ENCODE data around the gene ANXA6. TPM values are rescaled to one million over a fixed set of nuclear protein-coding genes. Genes with fewer than 3 reads are reported as not detected.

ANXA6 gene
- total RNA-seq, 1 donor from 2014 or later, result 143 TPM

DNA sequence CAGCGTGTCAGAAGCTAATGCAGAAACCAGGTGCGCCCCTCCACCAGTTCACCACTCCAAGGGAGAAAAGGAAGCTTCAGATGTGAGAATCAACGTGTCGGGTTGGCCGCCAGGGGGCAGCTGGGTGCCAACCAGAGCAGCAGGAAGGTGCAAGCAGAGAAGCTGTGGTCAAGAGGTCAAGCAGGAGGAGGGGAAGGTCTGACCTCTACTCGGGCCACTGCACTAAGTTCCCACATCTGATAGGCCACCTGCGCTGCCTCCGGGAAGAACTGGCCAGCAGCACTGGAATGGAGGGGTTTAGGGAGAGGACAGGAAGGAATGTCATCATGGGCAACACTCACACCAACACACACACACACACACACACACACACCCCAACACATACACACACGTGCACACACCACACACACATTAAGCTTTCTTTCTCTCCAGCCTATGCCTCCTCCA is 31.4 kb downstream of the ANXA6 start:
- Histone ChIP-seq H3K4me3 (no peak overlapping the region), H3K27me3 (no peaks in the 10 kb centered on the region), H3K9me3 (no peaks in the 10 kb centered on the region), H3K36me3 (peaks cover 88% of the 10 kb centered on the region), H3K4me1 (peaks cover 9% of the 10 kb centered on the region), H3K27ac (no peak overlapping the region)
- ATAC-seq, result peak; percentile 87
- DNase-seq, result peak; percentile 89
- TF ChIP-seq, protein P1, sequence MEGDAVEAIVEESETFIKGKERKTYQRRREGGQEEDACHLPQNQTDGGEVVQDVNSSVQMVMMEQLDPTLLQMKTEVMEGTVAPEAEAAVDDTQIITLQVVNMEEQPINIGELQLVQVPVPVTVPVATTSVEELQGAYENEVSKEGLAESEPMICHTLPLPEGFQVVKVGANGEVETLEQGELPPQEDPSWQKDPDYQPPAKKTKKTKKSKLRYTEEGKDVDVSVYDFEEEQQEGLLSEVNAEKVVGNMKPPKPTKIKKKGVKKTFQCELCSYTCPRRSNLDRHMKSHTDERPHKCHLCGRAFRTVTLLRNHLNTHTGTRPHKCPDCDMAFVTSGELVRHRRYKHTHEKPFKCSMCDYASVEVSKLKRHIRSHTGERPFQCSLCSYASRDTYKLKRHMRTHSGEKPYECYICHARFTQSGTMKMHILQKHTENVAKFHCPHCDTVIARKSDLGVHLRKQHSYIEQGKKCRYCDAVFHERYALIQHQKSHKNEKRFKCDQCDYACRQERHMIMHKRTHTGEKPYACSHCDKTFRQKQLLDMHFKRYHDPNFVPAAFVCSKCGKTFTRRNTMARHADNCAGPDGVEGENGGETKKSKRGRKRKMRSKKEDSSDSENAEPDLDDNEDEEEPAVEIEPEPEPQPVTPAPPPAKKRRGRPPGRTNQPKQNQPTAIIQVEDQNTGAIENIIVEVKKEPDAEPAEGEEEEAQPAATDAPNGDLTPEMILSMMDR (IDR thresholded peaks at IDR 0.05), result peak; percentile 81
- intact Hi-C loops (cut with DNase I), result loop anchor here (5.0 to 10.0 kb wide), 2 partner anchors 36 to 109 kb away; no protein-coding TSS in a partner anchor

DNA sequence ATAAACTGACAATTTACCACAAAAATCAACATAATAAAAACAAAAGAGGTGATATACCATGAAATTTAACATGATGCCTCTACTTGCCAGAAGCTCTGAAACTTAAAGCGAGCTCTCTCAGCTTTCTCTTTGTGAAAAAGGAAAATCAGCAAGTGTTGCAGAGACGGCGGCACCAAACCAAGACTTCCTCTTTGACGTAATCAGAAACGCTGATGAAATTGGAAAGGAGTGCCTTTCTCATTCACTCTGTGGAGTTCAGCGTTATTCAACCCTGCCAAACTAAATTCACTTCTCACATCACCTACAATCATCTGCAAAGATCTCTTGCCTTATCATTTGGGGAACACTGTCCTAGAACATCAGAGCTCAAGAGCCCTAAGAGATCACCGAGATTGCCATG is 32.2 kb downstream of the ANXA6 start:
- no peak for DNase-seq
- intact Hi-C loops (cut with DNase I), result loop anchor here (5.0 to 10.0 kb wide), 2 partner anchors 37 to 109 kb away; no protein-coding TSS in a partner anchor

DNA sequence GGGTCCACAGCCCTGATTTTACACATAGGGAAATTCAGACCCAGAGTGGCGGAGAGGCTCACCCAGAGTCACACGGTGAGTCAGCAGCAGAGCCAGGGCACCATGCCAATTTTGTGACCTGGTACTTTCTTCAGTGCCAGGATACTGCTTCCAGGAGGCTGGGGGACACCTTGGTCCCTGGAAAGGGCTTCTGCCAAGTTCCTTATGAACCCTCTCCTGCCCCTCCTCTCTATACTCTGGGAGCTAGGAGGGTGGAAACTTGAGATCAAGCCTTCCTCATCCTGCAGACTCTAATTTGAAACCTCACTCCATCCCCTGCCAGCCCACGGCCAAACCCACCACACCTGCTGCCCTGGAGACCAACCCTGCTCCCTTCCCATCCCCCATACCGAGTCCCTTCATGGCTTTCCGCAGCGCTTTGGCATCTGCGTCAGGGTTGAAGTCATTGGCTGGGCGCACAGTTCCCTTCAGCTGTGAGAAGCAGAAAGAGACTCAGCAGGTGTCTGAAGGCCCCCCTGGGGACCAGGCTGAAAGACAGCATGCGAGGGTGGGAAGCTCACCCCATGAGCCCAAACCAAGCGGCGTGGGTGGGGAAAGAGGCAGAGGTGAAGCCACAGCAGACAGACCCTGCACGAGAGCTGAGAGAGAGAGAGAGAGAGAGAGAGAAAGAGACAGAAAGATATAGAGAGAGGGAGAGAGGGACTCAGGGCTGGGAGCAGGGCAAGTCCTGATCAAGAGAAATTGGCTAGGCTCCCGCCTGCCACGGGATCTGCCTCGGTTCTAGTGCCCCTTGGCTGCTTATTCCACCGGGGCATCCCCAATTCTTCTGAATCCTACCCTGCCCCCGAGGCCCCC is 33.5 kb downstream of the ANXA6 start:
- TF ChIP-seq, protein P1 (IDR thresholded peaks at IDR 0.05), result no peak
- Histone ChIP-seq H3K27me3 (no peaks in the 10 kb centered on the region), H3K4me3 (no peak overlapping the region), H3K36me3 (peaks cover 89% of the 10 kb centered on the region), H3K4me1 (peaks cover 9% of the 10 kb centered on the region), H3K9me3 (no peaks in the 10 kb centered on the region), H3K27ac (peak overlapping the region; percentile 11)
- no peak for ATAC-seq
- intact Hi-C loops (cut with DNase I), result loop anchor here (10.0 kb wide), 1 partner anchor 111 kb away; no protein-coding TSS in a partner anchor
- DNase-seq, result no peak

More for the DNA sequence above, 32.2 kb downstream of the ANXA6 start:
- peaks cover 9% of the 10 kb centered on the region for H3K4me1 ChIP-seq
- H3K36me3 ChIP-seq, result peaks cover 88% of the 10 kb centered on the region
- ATAC-seq, result peak; percentile 18
- no peaks in the 10 kb centered on the region for H3K9me3 ChIP-seq
- TF ChIP-seq, protein P1 (IDR thresholded peaks at IDR 0.05), result no peak
- H3K27ac ChIP-seq, result peak overlapping the region; percentile 36
- H3K27me3 ChIP-seq, result no peaks in the 10 kb centered on the region
- no peak overlapping the region for H3K4me3 ChIP-seq

- Histone ChIP-seq H3K9me3 (no peaks in the 10 kb centered on the region), H3K4me1 (peaks cover 9% of the 10 kb centered on the region), H3K27ac (no peak overlapping the region), H3K36me3 (peaks cover 87% of the 10 kb centered on the region), H3K4me3 (no peak overlapping the region), H3K27me3 (no peaks in the 10 kb centered on the region)
- ATAC-seq (no peak), DNase-seq (no peak)
- intact Hi-C loops (cut with DNase I), result loop anchor here (10.0 kb wide), 1 partner anchor 112 kb away; no protein-coding TSS in a partner anchor
- TF ChIP-seq, protein P1 (IDR thresholded peaks at IDR 0.05), result no peak
These were observed 34.8 kb downstream of the ANXA6 start for GRCh38 chr5:151122828-151123227.

GRCh38 chr5:151121665-151122064 is 35.9 kb downstream of the ANXA6 start:
- Histone ChIP-seq H3K27ac (peak overlapping the region; percentile 26), H3K4me3 (no peak overlapping the region), H3K9me3 (no peaks in the 10 kb centered on the region), H3K27me3 (no peaks in the 10 kb centered on the region), H3K36me3 (peaks cover 87% of the 10 kb centered on the region), H3K4me1 (peaks cover 9% of the 10 kb centered on the region)
- DNase-seq (no peak), ATAC-seq (no peak)
- intact Hi-C loops (cut with DNase I), result loop anchor here (10.0 kb wide), 1 partner anchor 113 kb away; no protein-coding TSS in a partner anchor
- TF ChIP-seq, protein P1 (IDR thresholded peaks at IDR 0.05), result no peak
